GM12874 (cell line): ENCODE data around the gene ADAMTS19.

Source experiments
- TF ChIP-seq, protein P1 (sequence below): IDR thresholded peaks from 2 replicates; pipeline ENCODE4 v1.5.1; 2011; ENCODE audit warnings: low read depth, mild to moderate bottlenecking, control low read depth, low read length, moderate library complexity; ENCODE audit not compliant: insufficient read depth

ADAMTS19 gene

DNA sequence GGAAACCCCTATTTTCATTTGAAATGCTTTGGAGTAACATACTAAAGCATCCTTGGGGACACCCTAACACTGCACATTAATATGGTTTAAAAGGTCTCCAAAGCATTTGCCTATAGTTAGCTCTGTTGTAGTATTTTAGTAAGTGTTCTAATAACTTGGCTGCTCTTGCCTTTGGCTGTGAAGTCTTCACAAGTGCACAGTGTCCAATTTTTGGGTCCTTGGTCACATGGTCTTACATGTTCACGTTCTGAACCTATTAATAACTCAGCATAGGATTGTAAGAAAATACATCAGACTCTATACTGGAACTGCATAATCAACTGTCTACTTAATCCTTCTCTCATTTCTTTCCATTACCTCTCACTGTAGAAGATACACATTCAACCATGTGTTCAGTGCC is 17.4 kb downstream of the ADAMTS19 start:
- TF ChIP-seq, protein P1, sequence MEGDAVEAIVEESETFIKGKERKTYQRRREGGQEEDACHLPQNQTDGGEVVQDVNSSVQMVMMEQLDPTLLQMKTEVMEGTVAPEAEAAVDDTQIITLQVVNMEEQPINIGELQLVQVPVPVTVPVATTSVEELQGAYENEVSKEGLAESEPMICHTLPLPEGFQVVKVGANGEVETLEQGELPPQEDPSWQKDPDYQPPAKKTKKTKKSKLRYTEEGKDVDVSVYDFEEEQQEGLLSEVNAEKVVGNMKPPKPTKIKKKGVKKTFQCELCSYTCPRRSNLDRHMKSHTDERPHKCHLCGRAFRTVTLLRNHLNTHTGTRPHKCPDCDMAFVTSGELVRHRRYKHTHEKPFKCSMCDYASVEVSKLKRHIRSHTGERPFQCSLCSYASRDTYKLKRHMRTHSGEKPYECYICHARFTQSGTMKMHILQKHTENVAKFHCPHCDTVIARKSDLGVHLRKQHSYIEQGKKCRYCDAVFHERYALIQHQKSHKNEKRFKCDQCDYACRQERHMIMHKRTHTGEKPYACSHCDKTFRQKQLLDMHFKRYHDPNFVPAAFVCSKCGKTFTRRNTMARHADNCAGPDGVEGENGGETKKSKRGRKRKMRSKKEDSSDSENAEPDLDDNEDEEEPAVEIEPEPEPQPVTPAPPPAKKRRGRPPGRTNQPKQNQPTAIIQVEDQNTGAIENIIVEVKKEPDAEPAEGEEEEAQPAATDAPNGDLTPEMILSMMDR: no peak

DNA sequence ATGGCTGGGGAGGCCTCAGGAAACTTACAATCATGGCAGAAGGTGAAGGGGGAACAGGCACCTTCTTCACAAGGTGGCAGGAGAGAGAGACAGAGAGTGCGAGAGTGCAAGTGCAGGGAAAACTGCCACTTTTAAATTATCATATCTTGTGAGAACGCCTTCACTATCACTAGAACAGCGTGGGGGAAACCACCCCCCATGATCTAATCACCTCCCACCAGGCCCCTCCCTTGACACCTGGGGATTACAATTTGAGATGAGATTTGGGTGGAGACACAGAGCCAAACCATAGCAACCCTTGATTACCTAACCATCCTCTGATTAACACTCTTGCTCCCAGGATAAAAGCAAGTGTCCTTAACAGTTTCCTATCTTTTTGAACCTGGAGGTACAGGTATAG is 21.1 kb downstream of the ADAMTS19 start:
- TF ChIP-seq, protein P1: no peak

DNA sequence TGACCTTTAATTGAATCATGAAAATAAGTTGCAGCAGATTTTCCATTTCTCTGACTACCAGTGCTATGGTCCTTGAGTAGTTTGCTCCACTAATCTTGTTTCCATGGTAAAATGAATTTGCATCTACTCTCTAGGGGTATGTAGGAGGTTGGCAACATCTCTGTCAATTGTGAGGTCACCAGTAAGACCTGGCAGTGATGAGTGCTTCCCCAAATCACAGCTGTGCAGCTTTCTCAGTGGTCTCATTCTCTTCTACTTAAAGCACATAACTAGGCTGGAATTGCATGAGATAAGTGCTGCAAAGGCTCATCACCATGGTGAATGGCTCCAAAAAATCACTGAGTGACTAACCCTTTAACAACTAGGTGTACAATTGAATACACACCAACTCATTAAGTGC is 36.3 kb downstream of the ADAMTS19 start:
- TF ChIP-seq, protein P1: no peak

DNA sequence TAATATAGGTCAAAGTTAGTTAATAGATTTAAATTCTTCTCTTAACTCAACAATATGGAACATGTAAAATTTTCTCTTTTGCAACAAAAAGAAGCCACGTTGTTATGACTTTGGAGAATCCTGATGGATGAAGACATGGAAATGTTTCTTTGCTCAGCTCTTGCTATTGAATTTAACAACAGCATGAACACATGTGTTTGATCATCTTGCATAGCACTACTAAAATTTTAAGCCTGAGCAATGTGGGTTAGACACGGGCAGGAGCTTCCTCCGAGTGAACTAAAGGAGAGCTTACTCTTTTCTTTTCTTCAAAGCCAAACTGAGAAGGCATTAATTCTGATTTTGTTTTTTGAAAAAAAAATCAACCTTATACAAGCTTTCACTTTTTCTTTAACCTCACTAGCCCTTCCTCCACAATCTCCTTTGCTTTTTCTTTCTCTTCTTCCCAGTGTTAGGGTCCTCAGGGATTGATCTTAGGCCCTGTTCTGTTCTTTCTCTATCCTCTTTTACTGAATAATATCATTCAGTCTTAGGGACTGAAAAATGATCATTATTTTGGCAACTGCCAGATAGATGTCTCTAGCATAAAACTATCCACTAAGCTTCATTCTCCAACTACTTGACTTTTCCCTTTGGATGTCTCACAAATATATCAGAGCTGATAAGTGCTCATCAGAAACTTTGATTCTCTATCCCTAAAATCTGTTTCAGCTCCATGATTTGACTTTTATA is 36.9 kb downstream of the ADAMTS19 start:
- TF ChIP-seq, protein P1: no peak

DNA sequence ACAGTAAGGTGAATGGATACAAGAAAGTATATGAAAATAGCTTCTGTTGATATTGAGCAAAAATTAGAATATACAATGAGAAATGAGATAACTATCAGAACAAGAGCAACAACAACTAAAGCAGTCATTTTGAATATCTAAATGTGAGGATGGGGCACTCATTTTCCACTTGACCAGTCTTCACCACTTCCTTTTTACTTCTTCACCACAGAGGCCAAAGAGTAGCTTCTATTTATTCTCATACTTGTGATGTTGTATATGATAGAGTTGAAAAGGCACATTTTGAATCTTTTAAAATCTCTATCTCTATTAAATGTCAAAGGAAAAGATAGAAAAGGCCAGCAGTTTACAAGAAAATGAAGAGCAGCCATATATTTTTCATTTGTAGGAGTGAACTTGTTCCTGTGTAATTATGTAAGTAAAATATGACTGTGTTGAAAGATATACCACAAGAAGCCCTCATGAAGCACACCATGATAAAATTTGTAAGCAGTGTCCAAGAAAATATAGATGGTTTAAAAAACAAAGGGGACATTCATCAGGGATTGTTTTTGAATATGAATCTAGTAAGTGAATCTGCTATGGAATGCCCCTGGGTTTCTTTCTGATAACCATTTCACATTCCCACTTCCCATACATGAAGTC is 39.2 kb downstream of the ADAMTS19 start:
- TF ChIP-seq, protein P1: no peak

DNA sequence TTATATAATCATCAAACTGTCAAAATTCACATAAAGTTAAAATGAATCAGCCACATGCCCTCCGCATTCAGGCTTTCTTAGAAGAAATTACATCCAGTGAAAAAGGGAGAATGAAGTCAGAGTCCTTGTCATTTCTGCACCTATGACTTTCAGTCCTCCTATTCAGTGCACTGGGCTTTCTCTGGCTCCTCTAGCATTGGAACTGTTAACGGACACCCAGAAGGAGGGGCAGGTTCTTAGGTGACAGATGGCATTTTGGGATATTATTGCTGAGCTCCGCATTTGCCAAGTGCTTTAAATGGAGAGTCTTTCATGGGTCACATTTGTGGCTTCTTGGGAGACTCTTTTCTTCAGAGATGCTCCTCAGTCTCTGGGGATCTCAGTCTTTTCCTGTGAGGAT is 40.0 kb downstream of the ADAMTS19 start:
- TF ChIP-seq, protein P1: no peak

DNA sequence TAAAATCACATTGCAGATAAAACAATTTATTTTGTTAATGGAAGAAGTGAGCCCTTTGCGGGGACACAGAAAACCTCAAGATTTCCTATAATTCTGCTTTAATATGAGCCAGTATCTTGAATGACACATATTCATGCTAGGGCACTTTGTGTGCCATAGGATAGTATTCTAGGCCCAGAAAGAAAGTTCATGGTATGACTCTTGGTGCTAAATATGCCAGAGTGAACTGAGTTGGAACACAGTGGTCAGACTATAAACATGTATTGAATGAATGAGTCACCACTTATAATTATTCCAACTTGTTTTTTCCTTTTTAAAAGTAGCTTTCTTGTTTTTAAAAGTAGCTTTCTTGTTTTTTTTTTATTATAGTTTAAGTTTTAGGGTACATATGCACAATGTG is 46.0 kb downstream of the ADAMTS19 start:
- TF ChIP-seq, protein P1: no peak
